ENCODE measurements around the gene GLI3. TPM values are rescaled to one million over a fixed set of nuclear protein-coding genes. Genes with fewer than 3 reads are reported as not detected.
A peak's percentile ranks its signal among the peaks of the same experiment; 100 is the strongest.

GLI3 gene
- polyA plus RNA-seq, 2 of the 4 experiments (the other 2 are of a cell fraction), result 0.09 TPM; not detected in 1

DNA sequence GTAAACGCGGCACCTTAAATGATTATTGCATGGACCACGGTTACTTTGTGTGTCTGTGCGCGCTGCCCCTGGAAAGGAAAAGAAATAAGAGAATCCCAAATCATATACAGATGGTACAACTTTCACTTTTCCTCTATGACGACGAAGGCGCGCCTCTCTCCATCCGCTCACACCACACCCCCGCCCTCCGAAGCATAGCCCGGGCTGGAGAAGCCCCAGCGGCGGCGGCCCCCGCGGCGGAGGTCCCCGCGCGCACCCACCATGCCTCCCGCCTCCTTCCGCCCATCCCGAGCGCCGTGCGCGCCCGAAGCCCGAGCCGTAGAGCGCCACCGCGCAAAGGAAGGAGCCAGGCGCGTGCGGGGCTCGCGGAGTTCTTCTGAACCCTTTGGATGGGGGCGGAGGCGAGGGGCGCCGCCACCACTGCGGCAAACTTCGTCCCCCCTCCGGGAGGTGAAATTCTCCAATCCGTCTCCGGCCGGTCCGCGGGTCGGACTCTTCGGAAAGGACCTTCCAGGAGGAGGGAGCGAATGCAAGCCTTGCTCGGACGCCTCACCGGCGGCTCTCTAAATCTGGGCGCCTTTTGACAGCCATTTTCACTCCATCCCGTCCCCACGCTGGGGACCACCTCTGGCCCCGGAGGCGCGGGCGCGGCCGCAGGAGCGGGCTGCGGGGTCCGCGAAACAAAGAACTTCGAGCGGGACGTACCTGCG is 588 bp downstream of the GLI3 start:
- Histone ChIP-seq H3K4me2 (peak overlapping the region; percentile 84), H3K4me1 (no peaks in the 10 kb centered on the region), H3K9me3 (no peaks in the 10 kb centered on the region), H3K4me3 (peak overlapping the region; percentile 58), H3K27ac (peak overlapping the region in 1 of 2 experiments; percentile 73; a peak in 2 of 6 replicates)
- CTCF ChIA-PET, result no interaction called here
- POLR2A ChIA-PET, result no interaction called here
- ATAC-seq, result peak; percentile 49 to 75
- no peak for FAIRE-seq
- TF ChIP-seq HDAC2 (IDR thresholded peaks at IDR 0.05) (peak; percentile 85), JUN (IDR thresholded peaks at IDR 0.05) (no peak)
- peak; percentile 14 to 25 for DNase-seq (ENCODE audit: low read depth in 1 of 2, low spot score in 1 of 2)
- 5% methylated on average over 38 of the region's 76 CpGs for WGBS (ENCODE audit: missing lambda C conversion rate)

DNA sequence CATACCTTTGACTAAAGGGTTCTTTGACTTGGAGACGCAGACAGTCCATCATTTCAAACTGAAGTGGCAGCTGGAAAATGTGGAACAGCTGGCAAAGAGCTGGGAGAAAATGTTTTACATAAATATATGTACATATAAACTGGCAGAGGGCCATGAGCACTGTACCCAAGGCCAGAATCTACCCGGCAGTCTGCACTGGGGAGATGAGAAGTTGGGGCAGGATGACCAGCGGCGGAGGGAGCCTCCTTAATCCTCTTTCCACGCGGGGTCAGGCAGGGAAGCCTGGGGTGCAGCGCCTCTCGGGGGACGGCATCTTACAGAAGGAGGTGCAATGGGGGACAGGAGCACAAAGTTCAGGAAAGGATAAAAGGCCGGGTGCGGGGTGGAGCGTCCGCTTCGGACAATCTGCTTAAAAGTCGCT is 1.3 kb downstream of the GLI3 start:
- H3K4me2 ChIP-seq, result peak overlapping the region; percentile 84
- ATAC-seq, result no peak
- DNase-seq (ENCODE audit: low read depth in 1 of 2, low spot score in 1 of 2), result no peak
- H3K4me3 ChIP-seq, result peak overlapping the region; percentile 58
- no peaks in the 10 kb centered on the region for H3K9me3 ChIP-seq
- 43% methylated on average over 15 of the region's 15 CpGs for WGBS (ENCODE audit: missing lambda C conversion rate)
- no peak for FAIRE-seq
- TF ChIP-seq HES2 (IDR thresholded peaks at IDR 0.05), result no peak
- H3K4me1 ChIP-seq, result no peaks in the 10 kb centered on the region
- H3K27ac ChIP-seq, result no peak overlapping the region
- POLR2A ChIA-PET, result no interaction called here
- CTCF ChIA-PET, result no interaction called here

GRCh38 chr7:42234736-42235135 is 2.3 kb downstream of the GLI3 start:
- H3K4me1 ChIP-seq, result no peaks in the 10 kb centered on the region
- ATAC-seq (no peak), DNase-seq (ENCODE audit: low read depth in 1 of 2, low spot score in 1 of 2) (no peak), FAIRE-seq (no peak)
- H3K9me3 ChIP-seq, result no peaks in the 10 kb centered on the region
- 33% methylated on average over 3 of the region's 3 CpGs for WGBS (ENCODE audit: missing lambda C conversion rate)
- H3K4me3 ChIP-seq, result no peak overlapping the region
- H3K4me2 ChIP-seq, result no peak overlapping the region
- no peak for TF ChIP-seq NPAS2 (CRISPR knock-in tag; IDR thresholded peaks at IDR 0.05; ENCODE audit: borderline replicate concordance)
- no peak for TF ChIP-seq ZC3H11A (IDR thresholded peaks at IDR 0.05)
- TF ChIP-seq ESRRA (IDR thresholded peaks at IDR 0.05; ENCODE audit: borderline replicate concordance, low read length), result no peak
- no peak for TF ChIP-seq SREBF2 (IDR thresholded peaks at IDR 0.05)
- TF ChIP-seq RAD21 (conservative IDR thresholded peaks at IDR 0.05 in 1 of 2, IDR thresholded peaks at IDR 0.05 in 1 of 2), result no peak
- TF ChIP-seq GATA3 (IDR thresholded peaks at IDR 0.05; ENCODE audit: borderline replicate concordance), result no peak
- no peak for TF ChIP-seq FOXS1 (CRISPR knock-in tag; IDR thresholded peaks at IDR 0.05)
- TF ChIP-seq SMC3 (IDR thresholded peaks at IDR 0.05), result no peak
- TF ChIP-seq EHF (CRISPR knock-in tag; IDR thresholded peaks at IDR 0.05), result no peak
- ChIA-PET POLR2A (no interaction called here), CTCF (no interaction called here)
- H3K27ac ChIP-seq, result no peak overlapping the region

DNA sequence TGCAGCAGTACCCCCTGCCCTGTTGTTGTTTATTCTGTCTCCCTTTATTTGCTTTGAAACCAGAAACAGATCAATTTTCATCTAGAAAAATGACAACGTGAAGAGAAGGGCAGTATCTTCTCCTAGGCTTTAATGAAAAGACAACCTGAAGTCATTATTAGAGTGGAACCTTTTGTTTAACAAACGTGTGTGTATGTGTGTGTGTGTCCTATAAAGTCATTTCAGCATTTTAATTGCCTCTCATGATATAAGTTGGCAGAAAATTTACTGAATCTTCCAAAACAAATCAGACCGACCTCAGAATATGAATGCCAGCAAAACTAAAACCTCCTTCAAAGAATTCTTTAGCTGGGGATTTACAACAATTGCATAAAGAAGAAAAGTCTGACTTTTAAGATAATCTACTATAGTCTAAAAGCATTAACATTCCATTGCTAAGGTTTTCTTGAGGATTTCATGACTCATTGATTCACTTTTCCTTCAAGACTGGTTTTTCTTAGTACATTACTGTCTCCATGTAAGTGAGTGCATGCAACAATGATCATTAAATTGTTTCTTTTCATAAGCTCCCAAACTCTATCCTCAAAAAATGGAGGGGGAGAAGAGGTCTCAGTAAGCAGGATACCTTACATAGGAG is 3.2 kb downstream of the GLI3 start:
- FAIRE-seq, result no peak
- DNase-seq (ENCODE audit: low read depth in 1 of 2, low spot score in 1 of 2), result no peak
- 12% methylated on average over 3 of the region's 3 CpGs for WGBS (ENCODE audit: missing lambda C conversion rate)
- no peak overlapping the region for H3K4me2 ChIP-seq
- TF ChIP-seq ZNF302 (CRISPR knock-in tag; IDR thresholded peaks at IDR 0.05) (no peak), CTCF (IDR thresholded peaks at IDR 0.05) (no peak), TFCP2L1 (CRISPR knock-in tag; IDR thresholded peaks at IDR 0.05) (no peak)
- H3K4me3 ChIP-seq, result no peak overlapping the region
- no peak overlapping the region for H3K27ac ChIP-seq
- ChIA-PET CTCF (interaction anchor here (1.0 to 1.1 kb wide), 2 partner anchors 9 kb away, joined by 3 to 4 read pairs; no protein-coding TSS in a partner anchor), POLR2A (no interaction called here)
- H3K9me3 ChIP-seq, result no peaks in the 10 kb centered on the region
- ATAC-seq, result no peak
- H3K4me1 ChIP-seq, result no peaks in the 10 kb centered on the region
